Loucy (cell line): Measurements from ENCODE around the gene CD151.

ENCODE experiments used
- H2AFZ ChIP-seq: fragments of 200-600 bp; sonication (generic); 2 replicates; pipeline ENCODE4 v1.6.0; 2016; ENCODE audit warnings: antibody characterized with exemption, mild to moderate bottlenecking, low read length, moderate library complexity
- H3F3A ChIP-seq: fragments of 200-600 bp; 2 replicates; pipeline ENCODE4 v1.6.0; 2016; ENCODE audit warnings: antibody characterized with exemption, low read depth, mild to moderate bottlenecking
- H3K27me3 ChIP-seq: fragments of 200-600 bp; sonication (generic); 2 replicates; pipeline ENCODE4 v1.6.1; 2014; ENCODE audit warnings: low read length, mild to moderate bottlenecking; ENCODE audit not compliant: insufficient read depth, poor library complexity, severe bottlenecking
- H3K36me3 ChIP-seq: fragments of 200-600 bp; sonication (generic); 2 replicates; pipeline ENCODE4 v1.6.1; 2016; ENCODE audit warnings: low read length; ENCODE audit not compliant: insufficient read depth
- H3K4me1 ChIP-seq: fragments of 200-600 bp; sonication (generic); 2 replicates; pipeline ENCODE4 v1.5.1; 2014; ENCODE audit warnings: low read length, mild to moderate bottlenecking; ENCODE audit not compliant: insufficient read depth, poor library complexity, severe bottlenecking
- H3K4me2 ChIP-seq: fragments of 200-600 bp; sonication (generic); 2 replicates; pipeline ENCODE4 v1.6.0; 2014; ENCODE audit warnings: antibody characterized with exemption, low read length, low read depth, mild to moderate bottlenecking; ENCODE audit not compliant: poor library complexity, severe bottlenecking
- H3K4me3 ChIP-seq: fragments of 200-600 bp; sonication (generic); 2 replicates; pipeline ENCODE4 v1.5.1; 2014; ENCODE audit warnings: low read length, mild to moderate bottlenecking, mixed read lengths; ENCODE audit not compliant: poor library complexity, severe bottlenecking
- H3K79me2 ChIP-seq: fragments of 200-600 bp; sonication (generic); 2 replicates; pipeline ENCODE4 v1.6.1; 2014; ENCODE audit warnings: low read length; ENCODE audit not compliant: insufficient read depth
- H3K9ac ChIP-seq: fragments of 200-600 bp; sonication (generic); 2 replicates; pipeline ENCODE4 v1.6.0; 2014; ENCODE audit warnings: mild to moderate bottlenecking, low read depth, low read length, moderate library complexity; ENCODE audit not compliant: poor library complexity, severe bottlenecking
- H3K9me2 ChIP-seq: fragments of 200-600 bp; sonication (generic); replicated peaks from 2 replicates; pipeline ENCODE4 v1.6.1; 2016; ENCODE audit warnings: low read depth, low read length, mixed read lengths
- H3K9me3 ChIP-seq: fragments of 200-600 bp; sonication (generic); 2 replicates; pipeline ENCODE4 v1.6.1; 2014; ENCODE audit warnings: mild to moderate bottlenecking, antibody characterized with exemption, low read length, low read depth; ENCODE audit not compliant: insufficient read depth
- H4K20me1 ChIP-seq: fragments of 200-600 bp; sonication (generic); 2 replicates; pipeline ENCODE4 v1.6.0; 2014; ENCODE audit warnings: antibody characterized with exemption, low read length, mild to moderate bottlenecking; ENCODE audit not compliant: insufficient read depth, poor library complexity, severe bottlenecking
- CTCF ChIP-seq: fragments of 200-600 bp; sonication (generic); conservative IDR thresholded peaks from 2 replicates; pipeline ENCODE4 v1.5.1; 2014; ENCODE audit warnings: mild to moderate bottlenecking, antibody characterized with exemption, low read length
- EZH2phosphoT487 ChIP-seq: fragments of 200-600 bp; IDR thresholded peaks from 2 replicates; pipeline ENCODE4 v1.6.1; 2018; ENCODE audit warnings: antibody characterized with exemption, mild to moderate bottlenecking, moderate library complexity, borderline replicate concordance

CD151 gene

GRCh38 chr11:832529-833113, at the start of gene CD151:
Gene CD151 (plus strand): TSS chr11:832952. CDS start chr11:836070, 3,118 bp downstream.
- Histone ChIP-seq H3K9ac (peak within 1 kb of the TSS; percentile 78), H2AFZ (peak within 1 kb of the TSS; percentile 3; the same call in 1 of the 2 replicates), H3K4me2 (peak within 1 kb of the TSS; percentile 84), H3K79me2 (peaks cover 11% of the 10 kb centered on the region; the same call in 1 of the 2 replicates), H3K27me3 (no peaks in the 10 kb centered on the region), H3K9me2 (no peaks in the 10 kb centered on the region), H4K20me1 (peaks cover 5% of the 10 kb centered on the region), H3K9me3 (no peaks in the 10 kb centered on the region), H3K36me3 (no peaks in the 10 kb centered on the region; the same call in 1 of the 2 replicates), H3F3A (no peaks in the 10 kb centered on the region), H3K4me1 (peaks cover 22% of the 10 kb centered on the region), H3K4me3 (peak within 1 kb of the TSS; percentile 77)
- TF ChIP-seq CTCF (no peak), EZH2phosphoT487 (no peak)

- Histone ChIP-seq H3F3A (no peaks in the 10 kb centered on the region), H3K4me1 (peaks cover 6% of the 10 kb centered on the region), H4K20me1 (peaks cover 6% of the 10 kb centered on the region), H3K36me3 (no peaks in the 10 kb centered on the region), H3K9me2 (no peaks in the 10 kb centered on the region), H3K27me3 (no peaks in the 10 kb centered on the region), H3K79me2 (peaks cover 9% of the 10 kb centered on the region; the same call in 1 of the 2 replicates), H3K4me3 (no peak overlapping the region), H3K9me3 (no peaks in the 10 kb centered on the region), H3K4me2 (no peak overlapping the region), H2AFZ (no peak overlapping the region), H3K9ac (no peak overlapping the region)
- TF ChIP-seq EZH2phosphoT487 = no peak
- TF ChIP-seq CTCF = no peak
Observed at GRCh38 chr11:783581-784015, 49.2 kb upstream of the CD151 start.

- H3F3A ChIP-seq = no peaks in the 10 kb centered on the region
- H3K9ac ChIP-seq = no peak overlapping the region
- no peaks in the 10 kb centered on the region for H3K79me2 ChIP-seq
- no peak overlapping the region for H3K4me2 ChIP-seq
- no peak overlapping the region for H3K4me3 ChIP-seq
- no peak for TF ChIP-seq EZH2phosphoT487
- no peak for TF ChIP-seq CTCF
- H3K9me2 ChIP-seq = no peaks in the 10 kb centered on the region
- no peaks in the 10 kb centered on the region for H3K27me3 ChIP-seq
- H4K20me1 ChIP-seq = no peaks in the 10 kb centered on the region
- H3K9me3 ChIP-seq = no peaks in the 10 kb centered on the region
- no peaks in the 10 kb centered on the region for H3K4me1 ChIP-seq
- no peak overlapping the region for H2AFZ ChIP-seq
- no peaks in the 10 kb centered on the region for H3K36me3 ChIP-seq
Observed at GRCh38 chr11:786235-787083, 46.3 kb upstream of the CD151 start.
